WERI-Rb-1 (cell line): ENCODE data around the gene ESCO1.
"Not testable (repeated sequence)": the region's sequence is repeated elsewhere in the genome, so short reads cannot be mapped to it uniquely, and the experiment has no call there.

Experiments used
- DNase-seq: peaks from one replicate; pipeline ENCODE4 v3.0.0-alpha.2; 2020
- H3K27ac ChIP-seq: fragments of 250-450 bp; sonication (Bioruptor Pico); 2 replicates; pipeline ENCODE4 v1.5.1; 2020; ENCODE audit warnings: mild to moderate bottlenecking, moderate library complexity
- H3K27me3 ChIP-seq: fragments of 250-450 bp; sonication (Bioruptor Pico); 2 replicates; pipeline ENCODE4 v1.5.1; 2021; ENCODE audit warnings: mild to moderate bottlenecking, low read depth, moderate library complexity; ENCODE audit not compliant: insufficient read depth, severe bottlenecking
- H3K36me3 ChIP-seq: fragments of 250-450 bp; sonication (Bioruptor Pico); 2 replicates; pipeline ENCODE4 v1.5.1; 2020; ENCODE audit warnings: mild to moderate bottlenecking, moderate library complexity
- H3K4me3 ChIP-seq: 2 replicates; pipeline ENCODE4 v1.5.1; 2011; ENCODE audit warnings: low read depth, mild to moderate bottlenecking, control low read depth, low read length
- H3K9me3 ChIP-seq: fragments of 250-450 bp; sonication (Bioruptor Pico); 2 replicates; pipeline ENCODE4 v1.5.1; 2021; ENCODE audit warnings: mild to moderate bottlenecking, moderate library complexity; ENCODE audit not compliant: severe bottlenecking
- CTCF ChIP-seq: IDR thresholded peaks from 2 replicates; pipeline ENCODE4 v1.5.1; 2011; ENCODE audit warnings: low read depth, mild to moderate bottlenecking, control low read depth, inconsistent platforms, low read length

The ESCO1 gene

GRCh38 chr18:21602299-21602587, 1.7 kb upstream of the ESCO1 start:
- no peak for DNase-seq
- H3K27ac ChIP-seq, result no peak overlapping the region
- no peaks in the 10 kb centered on the region for H3K9me3 ChIP-seq
- no peaks in the 10 kb centered on the region for H3K36me3 ChIP-seq
- no peak for TF ChIP-seq CTCF
- H3K27me3 ChIP-seq, result no peaks in the 10 kb centered on the region
- no peak overlapping the region for H3K4me3 ChIP-seq

- peak overlapping the region; percentile 96 for H3K4me3 ChIP-seq
- peak overlapping the region; percentile 87 for H3K27ac ChIP-seq
- no peak for DNase-seq
- no peaks in the 10 kb centered on the region for H3K9me3 ChIP-seq
- no peaks in the 10 kb centered on the region for H3K36me3 ChIP-seq
- no peaks in the 10 kb centered on the region for H3K27me3 ChIP-seq
- no peak for TF ChIP-seq CTCF
Measured at GRCh38 chr18:21599585-21600525, 649 bp downstream of the ESCO1 start.

GRCh38 chr18:21598726-21599584, 1.5 kb downstream of the ESCO1 start:
- H3K27me3 ChIP-seq, result no peaks in the 10 kb centered on the region
- peak overlapping the region; percentile 87 for H3K27ac ChIP-seq
- H3K36me3 ChIP-seq, result peaks cover 3% of the 10 kb centered on the region
- peak overlapping the region; percentile 96 for H3K4me3 ChIP-seq
- no peak for TF ChIP-seq CTCF
- H3K9me3 ChIP-seq, result no peaks in the 10 kb centered on the region
- peak; percentile 17 for DNase-seq

GRCh38 chr18:21597620-21598019, 2.9 kb downstream of the ESCO1 start:
- Histone ChIP-seq H3K9me3 (no peaks in the 10 kb centered on the region), H3K27me3 (no peaks in the 10 kb centered on the region), H3K27ac (no peak overlapping the region), H3K36me3 (peaks cover 4% of the 10 kb centered on the region), H3K4me3 (no peak overlapping the region)
- TF ChIP-seq CTCF, result no peak
- DNase-seq, result no peak

- H3K36me3 ChIP-seq, result peaks cover 4% of the 10 kb centered on the region
- no peak for DNase-seq
- H3K27ac ChIP-seq, result no peak overlapping the region
- no peak overlapping the region for H3K4me3 ChIP-seq
- H3K9me3 ChIP-seq, result no peaks in the 10 kb centered on the region
- TF ChIP-seq CTCF, result no peak
- no peaks in the 10 kb centered on the region for H3K27me3 ChIP-seq
Measured at GRCh38 chr18:21593540-21594257, 6.8 kb downstream of the ESCO1 start.

GRCh38 chr18:21592361-21592760, 8.1 kb downstream of the ESCO1 start:
- not testable (repeated sequence) for H3K36me3 ChIP-seq, DNase-seq, H3K9me3 ChIP-seq, H3K27ac ChIP-seq, H3K27me3 ChIP-seq, H3K4me3 ChIP-seq
